T-helper 9 cell (primary cell): Measurements from ENCODE around the gene KARS1.
A peak's percentile ranks its signal among the peaks of the same experiment; 100 is the strongest.
"Not testable (repeated sequence)": the region's sequence is repeated elsewhere in the genome, so short reads cannot be mapped to it uniquely, and the experiment has no call there.

ENCODE experiments used
- DNase-seq: peaks from one replicate; pipeline ENCODE4 v3.0.0-alpha.2; 2020

Gene KARS1

DNA sequence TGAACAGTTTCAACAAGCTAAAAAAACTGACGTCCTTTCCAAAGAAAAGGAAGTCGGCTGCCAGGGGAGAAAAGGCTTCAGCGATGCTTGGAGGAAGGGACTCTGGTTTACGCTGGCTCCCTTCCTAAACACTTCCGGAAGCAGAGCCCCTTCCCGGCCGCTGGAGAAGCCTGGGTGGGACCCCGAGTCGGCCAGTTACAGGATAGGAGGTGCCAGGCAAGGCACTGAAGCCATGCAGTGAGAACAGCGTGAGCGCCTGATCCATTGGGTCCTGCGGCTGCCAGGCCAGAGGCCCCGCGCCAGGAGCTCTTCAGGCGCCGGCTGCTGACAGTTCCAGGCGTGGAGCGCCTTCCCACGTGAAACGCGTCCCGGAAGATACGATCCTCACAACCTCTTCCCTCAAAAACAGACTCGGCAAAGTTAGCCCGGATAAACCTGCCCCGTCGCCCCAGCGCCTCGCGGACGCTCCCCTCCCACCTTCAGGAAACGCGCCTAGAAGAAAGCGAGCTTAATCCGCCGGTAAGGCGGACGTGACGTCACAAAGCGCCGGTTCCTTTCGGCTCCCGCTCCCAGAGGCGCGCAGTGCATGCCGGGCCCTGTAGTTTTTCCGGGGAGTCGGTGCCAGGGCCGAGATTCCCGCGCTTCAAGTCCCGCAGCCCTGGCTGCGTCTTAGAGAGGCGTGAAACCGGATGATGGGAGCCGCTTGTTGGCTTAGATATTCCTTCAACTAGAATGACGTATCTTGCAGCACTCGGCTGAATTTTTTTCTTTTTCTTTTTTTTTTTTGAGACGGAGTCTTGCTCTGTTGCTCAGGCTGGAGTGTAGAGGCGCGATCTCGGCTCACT, 24.5 kb downstream of the KARS1 start, which contains the start of gene ADAT1:
TSS of gene ADAT1 (minus strand) at position 521 of the 845 bp plus-strand sequence. CDS start 2,482 bp downstream, outside the sequence.
- DNase-seq = peak; percentile 97

DNA sequence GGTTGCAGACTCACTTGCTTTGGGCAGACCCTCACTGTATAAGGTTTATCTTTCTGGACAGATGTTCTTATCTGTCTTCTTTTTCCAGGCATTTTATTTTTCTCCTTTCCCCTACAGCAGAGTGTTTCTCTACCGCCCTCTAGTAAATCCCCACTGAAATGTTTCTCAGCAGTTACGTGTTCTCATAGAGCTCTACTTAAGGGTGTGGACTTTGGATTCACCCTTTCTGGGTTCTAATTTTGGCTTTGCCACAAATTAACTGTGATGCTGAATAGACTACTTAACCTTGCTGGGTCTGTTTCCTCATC, 26.3 kb downstream of the KARS1 start:
- DNase-seq = no peak

DNA sequence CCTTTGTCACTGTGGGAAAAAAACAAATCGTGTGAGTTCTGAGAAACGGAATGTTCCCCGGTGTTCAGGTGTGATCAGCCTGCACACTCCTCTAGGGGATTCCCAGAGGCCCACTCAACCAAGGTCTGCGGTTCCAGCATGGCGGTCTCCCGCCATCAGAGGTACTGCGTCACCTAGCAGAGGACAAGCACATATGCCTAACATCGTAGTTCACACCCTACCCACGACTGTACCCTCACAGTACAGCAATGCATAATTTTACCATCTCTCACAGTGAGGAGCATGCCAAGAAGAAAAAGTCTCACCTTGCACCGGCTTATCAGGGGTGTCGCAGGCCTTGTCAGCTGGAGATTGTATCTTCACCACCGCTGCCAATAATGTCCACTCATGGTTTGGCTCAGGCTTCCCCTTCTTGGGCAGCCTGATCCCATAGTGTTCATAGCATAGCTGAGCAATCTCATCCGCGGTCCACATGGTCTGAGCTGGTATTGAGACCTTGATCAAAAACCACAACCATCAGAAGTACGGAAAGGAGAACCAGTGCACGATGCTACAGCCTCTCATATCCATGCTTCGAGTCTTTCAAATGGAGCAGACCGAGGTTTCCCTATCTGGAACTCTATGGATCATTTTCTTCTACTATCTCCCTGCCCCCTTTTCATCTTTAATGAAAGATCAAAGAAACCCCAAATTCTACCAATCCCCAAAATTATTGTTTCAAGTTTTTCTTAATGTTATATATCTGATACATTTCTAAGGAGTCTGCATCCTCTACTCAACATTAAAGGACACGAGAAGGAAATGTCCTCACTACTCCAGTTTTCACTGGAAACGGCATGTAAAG, 26.9 kb downstream of the KARS1 start:
- peak; percentile 49 for DNase-seq

DNA sequence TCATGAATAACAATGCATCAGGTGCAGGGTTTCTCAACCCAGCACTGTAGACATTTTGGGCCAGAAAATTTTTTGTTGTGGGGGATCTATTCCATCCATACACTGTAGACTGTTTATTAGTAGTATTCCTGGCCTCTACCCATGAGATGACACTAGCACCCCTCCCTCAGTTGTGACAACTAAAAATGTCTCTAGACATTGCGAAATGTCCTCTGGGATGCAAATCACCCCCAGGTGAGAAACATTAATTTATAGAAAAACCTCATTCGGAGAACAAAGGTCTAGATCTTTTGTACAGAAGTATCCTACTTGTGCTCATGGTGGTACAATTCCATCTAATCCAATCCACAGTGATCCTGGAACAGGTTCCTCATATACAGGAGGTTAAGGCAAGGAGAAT, 28.7 kb downstream of the KARS1 start:
- DNase-seq = no peak

DNA sequence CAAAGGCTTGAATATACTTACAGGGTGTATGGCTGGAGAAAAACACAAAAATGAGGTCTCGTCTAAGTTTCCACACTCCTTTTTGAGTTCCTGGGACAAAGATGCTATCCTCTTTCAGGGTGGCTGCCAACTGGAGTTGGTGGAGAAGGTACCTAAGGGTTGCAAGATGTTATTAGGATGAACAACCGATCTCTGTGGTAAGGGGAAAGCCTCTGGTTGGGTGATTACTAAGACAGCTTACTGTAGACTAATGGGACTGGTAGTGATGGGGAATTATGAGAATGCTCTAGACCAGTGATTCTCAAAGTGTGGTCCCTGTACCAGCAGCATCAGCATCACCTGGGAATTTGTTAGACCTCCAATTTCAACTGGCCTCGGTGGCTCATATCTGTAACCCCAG, 30.3 kb downstream of the KARS1 start:
- no peak for DNase-seq

DNA sequence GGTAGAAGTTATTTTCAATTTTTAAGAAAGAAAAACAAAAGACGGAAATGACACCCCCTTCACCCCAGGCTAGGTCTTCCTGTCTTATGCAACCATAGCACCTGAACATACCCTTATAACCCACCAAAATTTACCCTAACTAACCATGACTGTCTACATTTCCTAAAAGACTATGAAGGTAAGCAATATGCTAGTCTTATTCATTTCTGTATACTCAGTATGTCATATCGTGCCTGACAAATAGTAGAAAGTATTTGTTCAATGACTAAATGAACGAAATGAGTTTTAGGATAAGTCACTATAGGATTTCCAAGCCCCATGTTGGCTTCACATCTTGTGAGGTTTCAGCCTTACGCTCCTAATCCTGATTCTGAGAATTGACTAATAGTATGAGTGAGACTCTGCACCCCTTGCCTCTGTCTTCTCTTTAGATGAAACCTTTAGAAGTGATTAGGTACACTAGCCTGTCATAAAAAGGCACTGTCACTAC, 30.9 kb downstream of the KARS1 start:
- no peak for DNase-seq

DNA sequence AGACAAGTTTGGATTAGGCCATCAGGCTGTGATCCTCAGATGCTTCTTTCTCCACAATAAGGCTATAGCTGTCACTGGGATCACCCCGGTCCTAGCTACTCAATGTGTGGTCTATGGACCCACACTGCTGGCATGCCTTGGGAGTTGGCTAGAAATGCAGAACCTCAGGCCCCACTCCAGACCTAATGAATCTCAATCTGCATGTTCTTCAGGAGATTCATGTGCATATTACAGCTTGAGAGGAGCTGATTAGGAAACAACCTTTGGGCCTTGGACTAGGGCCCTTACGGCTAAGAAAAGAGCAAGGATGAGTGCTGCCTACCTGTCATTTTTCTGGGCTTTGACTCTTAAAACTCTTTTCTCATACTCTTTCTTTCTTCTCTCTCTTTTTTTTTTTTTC, 31.8 kb downstream of the KARS1 start:
- no peak for DNase-seq

DNA sequence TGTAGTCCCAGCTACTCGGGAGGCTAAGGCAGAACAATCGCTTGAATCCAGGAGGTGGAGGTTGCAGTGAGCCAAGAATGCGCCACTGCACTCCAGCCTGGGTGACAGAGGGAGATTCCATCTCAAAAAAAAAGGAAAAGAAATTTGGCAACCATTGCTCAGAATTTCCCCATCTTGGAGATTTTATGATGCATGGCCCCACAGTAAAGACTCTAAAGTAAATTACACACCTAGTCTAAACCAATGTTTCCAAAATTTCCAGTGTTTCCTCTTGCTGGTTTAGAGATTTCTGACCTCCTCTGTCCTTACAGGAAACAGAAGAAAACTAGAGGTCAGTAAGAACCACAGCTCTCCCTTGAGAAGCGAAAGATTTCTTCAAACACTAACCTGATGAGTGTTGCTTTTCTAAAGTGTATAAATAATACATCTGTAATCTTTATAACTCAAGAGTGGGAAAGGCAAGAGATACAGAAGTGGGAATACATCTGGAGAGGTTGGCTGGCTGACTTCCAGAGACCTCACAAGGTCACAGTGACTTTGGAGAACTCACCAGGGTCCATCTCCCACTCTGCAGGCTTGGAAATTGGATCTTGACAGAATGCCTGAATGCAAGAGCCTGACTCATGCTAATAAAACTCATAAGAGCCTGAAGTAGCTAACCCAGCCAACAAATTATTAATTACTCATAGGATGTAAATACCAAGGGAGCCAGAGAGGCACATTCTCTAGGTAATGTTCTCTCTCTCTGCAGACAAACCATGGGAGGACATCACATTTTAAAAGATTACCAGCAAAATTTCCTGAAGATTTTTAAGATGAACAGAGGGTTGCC, 33.2 kb downstream of the KARS1 start:
- DNase-seq = no peak

DNA sequence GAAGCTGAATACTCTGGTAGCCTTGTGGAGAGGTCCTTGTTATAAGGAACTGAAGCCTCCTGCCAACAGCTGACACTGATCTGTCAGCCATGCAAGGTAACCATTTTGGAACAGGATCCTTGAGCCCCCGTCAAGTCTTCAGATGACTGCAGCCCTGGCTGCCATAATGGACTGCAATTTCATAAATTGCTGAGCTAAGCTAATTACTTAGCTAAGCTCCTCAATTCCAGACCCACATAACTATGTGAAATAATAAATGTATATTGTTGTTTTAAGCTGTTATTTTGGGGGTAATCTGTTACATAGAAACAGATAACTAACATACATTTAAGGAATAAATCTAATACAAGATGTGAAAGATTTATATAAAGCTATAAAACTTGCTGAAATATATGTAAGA, 41.0 kb downstream of the KARS1 start:
- no peak for DNase-seq

DNA sequence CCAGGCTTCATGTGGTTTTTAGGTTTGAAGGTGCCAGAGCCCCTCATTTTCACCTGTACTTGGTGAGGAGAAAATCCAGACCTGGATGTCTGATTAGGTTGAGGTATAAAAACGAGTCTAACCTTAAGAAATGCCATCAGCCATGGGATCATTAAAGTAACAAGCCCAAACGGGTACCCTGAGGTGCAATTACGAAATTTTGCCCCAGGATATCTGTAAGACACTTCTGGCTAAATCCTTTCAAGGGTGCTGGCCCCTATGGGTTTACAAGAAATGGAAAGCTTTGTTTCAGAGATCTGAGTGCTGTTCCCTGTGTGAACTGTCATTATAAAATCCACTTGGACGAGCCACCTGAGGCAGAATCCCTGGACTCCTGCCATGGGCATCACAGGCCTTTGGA, 44.2 kb downstream of the KARS1 start:
- no peak for DNase-seq

DNA sequence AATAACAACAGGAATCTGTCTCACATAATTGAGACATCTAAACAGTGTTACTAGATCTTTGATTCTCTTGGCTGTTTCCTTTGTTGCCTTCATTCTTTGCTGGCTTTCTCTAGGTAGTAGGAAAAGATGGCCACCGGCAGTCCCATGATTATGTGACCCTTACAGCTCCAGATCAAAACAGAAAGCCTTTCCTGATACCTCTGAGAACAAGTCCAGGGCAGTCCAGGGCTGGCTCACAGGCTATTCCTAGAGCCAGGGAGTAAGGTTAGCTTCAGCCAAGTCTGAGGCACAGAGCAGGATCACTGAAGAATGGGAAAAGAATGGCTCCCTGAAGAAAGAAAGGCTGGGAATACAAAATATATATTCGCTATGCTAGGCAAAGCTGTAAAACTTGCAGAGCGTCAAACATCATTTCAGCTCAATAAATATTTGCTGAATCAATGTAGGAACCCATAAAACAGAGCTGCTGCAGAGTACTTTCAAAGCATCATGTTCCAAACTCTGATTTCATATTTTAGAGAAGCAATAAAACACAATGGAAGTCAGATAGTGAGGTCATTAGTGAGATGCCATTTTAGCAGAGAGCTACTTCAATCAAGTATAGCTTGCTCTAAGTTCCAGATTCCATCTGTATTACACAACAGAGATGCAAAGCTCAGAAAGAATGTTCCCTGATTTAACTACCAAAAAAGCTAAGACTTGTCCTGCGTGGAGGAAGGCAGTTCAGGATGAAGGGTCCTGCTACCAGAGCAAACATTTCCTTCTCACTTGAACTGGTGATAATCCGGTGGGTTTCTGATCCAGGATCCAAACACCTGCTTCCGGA, 47.8 kb downstream of the KARS1 start:
- no peak for DNase-seq

DNA sequence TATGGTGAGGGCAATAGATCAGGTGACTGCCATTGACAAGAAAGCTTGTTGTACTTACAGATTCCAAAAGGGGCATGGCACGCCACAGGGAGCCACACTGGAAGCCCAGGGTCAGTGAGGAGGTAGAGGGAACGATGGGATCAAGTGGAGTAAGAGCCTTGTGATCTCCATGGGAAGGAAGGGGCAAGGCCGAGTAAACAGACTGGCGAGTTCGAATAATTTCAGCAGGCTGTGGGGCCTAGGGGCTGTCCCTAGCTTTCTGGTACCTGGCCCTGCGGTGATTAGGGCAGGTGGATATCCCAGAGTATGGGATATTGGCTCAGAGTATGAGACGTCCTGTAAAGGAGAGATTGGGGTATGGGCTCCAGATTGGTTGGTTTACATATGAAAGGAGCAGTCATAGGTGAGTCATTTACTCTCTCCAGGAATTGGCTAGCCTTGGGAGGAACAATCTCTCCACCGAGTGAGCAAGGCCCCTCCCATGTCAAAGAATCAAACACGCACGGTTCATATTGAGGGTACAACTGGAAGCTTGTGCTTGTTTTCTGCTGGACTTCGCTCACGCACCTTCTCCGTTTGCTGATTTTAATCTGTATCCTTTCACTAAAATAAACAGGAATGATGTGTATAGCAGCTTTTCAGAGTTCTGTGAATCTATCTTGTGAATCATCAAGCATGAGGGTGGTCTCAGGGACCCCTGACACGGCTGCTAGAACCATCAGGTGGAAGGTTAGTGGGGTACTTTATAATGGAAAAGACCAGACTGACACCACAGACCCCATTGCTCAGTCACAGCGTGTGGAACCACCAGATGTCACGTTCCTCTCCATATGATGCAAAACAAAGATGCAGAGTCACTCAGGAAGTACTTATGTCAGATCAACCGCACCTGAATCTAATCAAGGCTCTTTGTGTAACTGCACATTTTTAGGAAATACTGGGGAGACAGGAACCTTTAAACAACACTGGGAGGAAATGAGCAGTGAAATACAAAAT, 53.3 kb downstream of the KARS1 start:
- no peak for DNase-seq

DNA sequence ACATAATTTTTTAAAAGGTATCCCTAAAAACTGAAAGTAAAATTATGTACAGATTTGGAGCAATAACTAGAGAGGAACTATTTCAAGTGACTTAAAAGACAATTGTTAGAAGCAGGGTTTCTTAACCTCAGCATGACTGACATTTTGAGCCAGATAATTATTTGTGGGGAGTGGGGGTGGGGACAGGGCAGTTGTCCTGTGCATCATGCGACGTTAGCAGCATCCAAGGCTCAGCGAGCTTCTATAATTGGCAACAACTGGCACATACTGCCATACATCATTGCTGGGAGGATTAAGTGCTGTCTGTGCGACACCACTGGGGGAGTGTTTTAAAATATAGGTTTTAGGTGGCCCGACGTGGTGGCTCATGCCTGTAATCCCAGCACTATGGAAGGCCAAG, 54.2 kb downstream of the KARS1 start:
- DNase-seq = no peak

DNA sequence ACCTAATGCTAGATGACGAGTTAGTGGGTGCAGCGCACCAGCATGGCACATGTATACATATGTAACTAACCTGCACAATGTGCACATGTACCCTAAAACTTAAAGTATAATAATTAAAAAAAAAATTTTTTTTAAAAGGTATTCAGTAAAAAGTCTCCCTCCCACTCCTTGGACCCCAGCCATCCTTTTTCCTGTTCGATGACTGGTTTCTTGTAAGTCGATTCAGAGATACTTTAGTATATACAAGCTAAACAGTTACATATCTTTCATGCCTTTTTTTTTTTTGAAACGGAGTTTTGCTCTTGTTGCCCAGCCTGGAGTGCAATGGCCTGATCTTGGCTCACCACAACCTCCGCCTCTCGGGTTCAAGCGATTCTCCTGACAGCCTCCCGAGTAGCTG, 55.5 kb downstream of the KARS1 start:
- not testable (repeated sequence) for DNase-seq

DNA sequence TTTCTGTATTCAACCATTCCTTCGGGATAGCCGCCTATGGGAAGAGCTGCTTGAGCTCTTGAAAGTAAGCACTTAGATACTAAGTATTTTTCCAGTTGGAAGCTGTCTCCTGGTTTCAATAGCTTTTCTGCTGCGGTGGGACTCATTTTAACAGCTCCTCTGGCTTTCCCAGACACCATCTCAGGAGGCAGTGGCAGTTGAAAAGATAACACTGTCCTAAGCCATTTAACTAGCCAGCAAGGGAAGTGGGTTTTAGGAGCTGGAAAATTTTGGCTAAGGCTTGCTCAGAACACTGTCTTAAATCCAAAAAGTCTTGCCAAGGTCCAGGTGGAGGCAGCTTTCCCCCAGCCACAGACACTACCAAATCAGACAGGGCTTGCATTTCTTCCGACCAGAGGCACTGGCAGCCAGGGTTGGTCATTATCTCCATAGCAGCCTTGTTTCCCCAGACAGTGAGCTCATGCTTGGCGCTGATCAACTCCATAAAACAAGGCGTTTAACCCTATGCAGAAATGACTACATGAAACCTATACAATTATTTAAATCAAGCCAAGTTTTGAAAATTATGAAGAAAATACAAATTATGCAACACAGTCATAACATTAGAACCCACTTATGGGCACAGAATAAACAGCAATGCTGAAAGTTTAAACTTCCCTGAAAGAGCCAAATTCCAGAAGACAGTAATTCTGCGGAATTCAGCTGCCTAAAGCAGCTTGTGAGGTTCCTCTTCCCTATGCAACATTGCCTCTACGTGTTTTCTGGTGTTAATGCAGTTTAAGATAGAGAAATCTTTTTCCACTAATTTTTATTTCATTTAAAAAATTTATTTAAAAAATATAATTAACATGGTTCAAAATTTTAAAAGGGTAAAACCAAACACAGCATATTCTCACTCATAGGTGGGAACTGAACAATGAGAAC, 56.3 kb downstream of the KARS1 start:
- no peak for DNase-seq

DNA sequence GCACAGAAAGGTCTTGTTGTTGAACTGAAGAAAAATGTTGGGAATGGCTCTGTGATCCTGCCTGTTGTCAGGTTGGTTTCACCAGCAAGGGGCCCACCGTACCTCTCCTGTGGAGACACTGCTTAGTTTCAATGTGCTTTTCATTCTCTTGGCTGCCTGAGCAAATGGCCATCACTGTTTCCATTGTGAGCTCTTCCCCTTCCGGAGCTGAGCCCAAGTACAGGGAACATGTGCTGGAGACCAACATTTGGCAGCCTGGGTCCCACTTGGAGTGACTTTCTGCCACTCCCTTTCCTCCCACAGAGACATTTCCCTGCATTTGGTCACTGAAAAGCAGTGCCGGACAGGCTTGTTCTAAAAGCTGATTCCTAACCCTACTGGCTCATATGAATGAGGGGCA, 58.2 kb downstream of the KARS1 start:
- no peak for DNase-seq

DNA sequence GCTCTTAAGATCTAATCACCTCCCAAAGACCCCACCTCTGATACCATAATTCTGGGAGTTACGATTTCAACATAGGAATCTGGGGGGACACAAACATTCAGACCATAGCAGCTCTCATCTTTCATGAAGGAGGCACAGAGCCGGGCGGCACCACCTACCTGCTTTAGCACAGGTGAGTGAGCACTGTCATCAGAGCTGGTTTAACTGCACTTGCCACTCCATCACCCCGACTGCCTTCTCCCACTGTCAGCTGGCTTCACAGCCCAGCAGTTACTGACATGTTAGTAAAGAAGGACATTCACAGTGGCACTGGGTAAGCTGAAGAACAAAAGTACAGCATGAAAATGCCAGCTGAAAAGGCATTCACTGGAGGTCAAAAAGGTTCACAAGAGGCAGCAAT, 58.7 kb downstream of the KARS1 start:
- no peak for DNase-seq

DNA sequence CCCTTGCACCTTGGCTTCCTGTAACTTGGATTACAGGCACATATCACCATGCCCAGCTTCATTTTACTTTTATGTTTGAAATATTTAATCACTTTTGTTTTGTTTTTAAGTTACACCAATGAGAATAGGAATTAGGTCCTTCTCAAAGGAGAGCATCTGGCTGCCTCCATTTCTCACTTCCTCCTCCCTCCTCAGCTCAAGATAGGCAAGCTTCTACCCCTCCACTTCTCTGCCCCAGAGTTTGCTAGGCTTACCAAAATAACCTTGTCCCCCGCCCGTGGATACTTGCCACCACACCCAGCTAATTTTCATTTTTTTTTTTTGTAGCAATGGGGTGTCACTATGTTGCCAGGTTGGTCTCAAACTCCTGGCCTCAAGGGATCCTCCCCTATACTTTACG, 63.4 kb downstream of the KARS1 start:
- DNase-seq = no peak

DNA sequence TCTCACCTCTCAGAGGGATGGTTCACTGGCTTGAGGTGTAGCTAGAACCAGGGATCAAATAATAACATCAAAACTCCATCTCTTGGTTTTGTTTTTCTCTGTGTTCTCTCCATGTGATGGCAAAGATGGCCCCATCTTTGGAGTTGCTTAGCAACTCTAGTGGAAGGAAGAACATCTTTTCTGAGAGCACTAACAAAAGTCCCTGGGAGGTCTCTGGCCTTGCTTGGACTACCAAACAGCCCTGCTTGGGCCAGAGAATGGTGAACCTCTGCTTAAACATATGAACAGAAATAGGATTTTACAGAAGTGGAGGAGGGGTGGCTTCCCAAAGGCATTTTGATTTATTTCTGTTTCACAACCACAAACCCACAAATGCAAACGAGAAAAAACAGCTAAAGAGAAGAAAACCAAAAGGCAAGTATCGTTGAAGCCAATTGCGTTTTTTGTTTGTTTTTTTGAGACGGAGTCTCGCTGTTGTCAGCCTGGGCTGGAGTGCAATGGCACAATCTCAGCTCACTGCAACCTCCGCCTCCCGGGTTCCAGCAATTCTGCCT, 68.1 kb downstream of the KARS1 start:
- DNase-seq = no peak
